Esophagus squamous epithelium (tissue), 4 donors: Measurements from ENCODE around the gene CCNYL1.

ENCODE experiments used
- POLR2A ChIP-seq, 4 donors: fragments of 450-650 bp; IDR thresholded peaks; one replicate each; pipeline ENCODE4 v1.6.1; 2017; ENCODE audit warnings: antibody characterized with exemption in 4 of 4, mild to moderate bottlenecking in 4 of 4, moderate library complexity in 3 of 4
- TF ChIP-seq, protein P1 (sequence below), 6 experiments: fragments of 450-650 bp in 4 of 6; fragments of 200-600 bp in 2 of 6; sonication (generic) in 2 of 6; IDR thresholded peaks; one replicate each; pipeline ENCODE4 v1.5.1; 2016 to 2019; ENCODE audit warnings: antibody characterized with exemption in 6 of 6, mild to moderate bottlenecking in 4 of 6, moderate library complexity in 4 of 6

DNA sequence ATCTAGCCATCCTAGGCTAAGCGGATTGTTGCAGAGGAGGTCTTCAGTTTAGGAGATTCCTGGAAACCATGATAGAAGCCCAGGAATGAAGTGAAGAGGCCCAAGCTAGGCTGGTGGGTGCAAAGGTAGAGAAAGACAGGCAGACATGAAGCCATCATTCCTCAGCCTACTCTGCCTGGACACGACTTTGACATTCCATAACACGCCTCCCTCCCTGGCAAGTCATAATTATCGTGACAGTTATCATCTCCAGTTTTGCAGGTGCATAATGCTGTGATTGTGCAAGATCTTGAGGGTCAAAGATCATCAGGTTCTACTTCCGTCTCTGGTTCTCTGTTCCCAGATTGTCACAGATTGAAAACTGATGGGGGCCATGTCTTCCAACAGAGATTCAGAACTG, 73.5 kb downstream of the CCNYL1 start:
- no peak for TF ChIP-seq POLR2A (IDR thresholded peaks at IDR 0.05)
- TF ChIP-seq, protein P1, sequence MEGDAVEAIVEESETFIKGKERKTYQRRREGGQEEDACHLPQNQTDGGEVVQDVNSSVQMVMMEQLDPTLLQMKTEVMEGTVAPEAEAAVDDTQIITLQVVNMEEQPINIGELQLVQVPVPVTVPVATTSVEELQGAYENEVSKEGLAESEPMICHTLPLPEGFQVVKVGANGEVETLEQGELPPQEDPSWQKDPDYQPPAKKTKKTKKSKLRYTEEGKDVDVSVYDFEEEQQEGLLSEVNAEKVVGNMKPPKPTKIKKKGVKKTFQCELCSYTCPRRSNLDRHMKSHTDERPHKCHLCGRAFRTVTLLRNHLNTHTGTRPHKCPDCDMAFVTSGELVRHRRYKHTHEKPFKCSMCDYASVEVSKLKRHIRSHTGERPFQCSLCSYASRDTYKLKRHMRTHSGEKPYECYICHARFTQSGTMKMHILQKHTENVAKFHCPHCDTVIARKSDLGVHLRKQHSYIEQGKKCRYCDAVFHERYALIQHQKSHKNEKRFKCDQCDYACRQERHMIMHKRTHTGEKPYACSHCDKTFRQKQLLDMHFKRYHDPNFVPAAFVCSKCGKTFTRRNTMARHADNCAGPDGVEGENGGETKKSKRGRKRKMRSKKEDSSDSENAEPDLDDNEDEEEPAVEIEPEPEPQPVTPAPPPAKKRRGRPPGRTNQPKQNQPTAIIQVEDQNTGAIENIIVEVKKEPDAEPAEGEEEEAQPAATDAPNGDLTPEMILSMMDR (IDR thresholded peaks at IDR 0.05): no peak
